ENCODE data around the gene DLG2. TPM values are rescaled to one million over a fixed set of nuclear protein-coding genes. Genes with fewer than 3 reads are reported as not detected.

DLG2 gene
- total RNA-seq, 4 donors from 2014 or later = 2.9 to 30.2 (median 22.6) TPM

DNA sequence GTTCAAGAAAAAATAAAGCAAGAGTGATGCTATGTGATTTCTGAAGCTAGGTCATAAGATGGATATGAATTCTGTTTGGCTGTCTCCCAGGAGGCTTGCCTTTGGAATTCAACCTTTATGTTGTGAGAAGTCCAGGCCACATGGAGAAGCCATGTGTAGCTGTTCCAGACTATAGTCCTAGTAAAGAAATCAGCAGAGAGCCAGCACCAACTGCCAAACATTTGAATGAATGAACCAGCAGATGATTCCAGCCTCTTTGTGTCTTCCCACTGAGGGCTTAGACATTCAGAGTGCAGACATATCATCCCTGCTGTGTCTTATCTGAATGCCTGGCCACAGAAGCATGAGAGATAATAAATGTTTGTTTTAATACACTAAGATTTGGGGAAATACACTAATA lies 1150.6 kb downstream of the DLG2 start:
- no peak for DNase-seq
- Histone ChIP-seq H3K36me3 (no peaks in the 10 kb centered on the region), H3K27ac (no peak overlapping the region), H3K27me3 (no peaks in the 10 kb centered on the region), H3K9me3 (no peaks in the 10 kb centered on the region), H3K4me1 (no peaks in the 10 kb centered on the region), H3K4me3 (no peak overlapping the region)
- intact Hi-C loops (cut with DNase I; ENCODE audit: low total_unique reads) = no loop called here
- TF ChIP-seq CTCF (IDR thresholded peaks at IDR 0.05) (no peak), POLR2A (IDR thresholded peaks at IDR 0.05) (no peak)

DNA sequence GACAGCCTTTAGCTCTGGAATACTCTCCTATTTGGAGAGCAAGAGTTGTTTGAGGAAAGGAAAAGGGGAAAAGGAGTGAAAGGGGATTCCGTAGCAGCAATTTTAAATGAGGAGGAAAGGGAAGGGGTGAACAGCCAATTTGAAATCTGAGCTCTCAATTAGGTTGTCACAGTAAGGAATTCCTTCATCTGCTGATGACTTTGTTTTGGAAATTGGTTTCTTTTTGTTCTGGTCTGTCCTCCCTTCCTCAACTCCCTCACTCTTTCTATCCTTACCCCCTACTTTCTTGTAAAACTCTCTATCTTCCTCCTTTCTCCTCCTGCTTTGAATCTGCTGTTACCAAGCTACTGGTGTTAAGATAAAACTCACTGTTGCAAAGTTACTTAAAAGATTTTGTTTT lies 1155.6 kb downstream of the DLG2 start:
- H3K27ac ChIP-seq = no peak overlapping the region
- no peak overlapping the region for H3K4me3 ChIP-seq
- no peaks in the 10 kb centered on the region for H3K4me1 ChIP-seq
- no peaks in the 10 kb centered on the region for H3K9me3 ChIP-seq
- intact Hi-C loops (cut with DNase I; ENCODE audit: low total_unique reads) = no loop called here
- no peak for DNase-seq
- no peak for TF ChIP-seq CTCF (IDR thresholded peaks at IDR 0.05)
- TF ChIP-seq POLR2A (IDR thresholded peaks at IDR 0.05) = no peak
- no peaks in the 10 kb centered on the region for H3K36me3 ChIP-seq
- H3K27me3 ChIP-seq = no peaks in the 10 kb centered on the region

DNA sequence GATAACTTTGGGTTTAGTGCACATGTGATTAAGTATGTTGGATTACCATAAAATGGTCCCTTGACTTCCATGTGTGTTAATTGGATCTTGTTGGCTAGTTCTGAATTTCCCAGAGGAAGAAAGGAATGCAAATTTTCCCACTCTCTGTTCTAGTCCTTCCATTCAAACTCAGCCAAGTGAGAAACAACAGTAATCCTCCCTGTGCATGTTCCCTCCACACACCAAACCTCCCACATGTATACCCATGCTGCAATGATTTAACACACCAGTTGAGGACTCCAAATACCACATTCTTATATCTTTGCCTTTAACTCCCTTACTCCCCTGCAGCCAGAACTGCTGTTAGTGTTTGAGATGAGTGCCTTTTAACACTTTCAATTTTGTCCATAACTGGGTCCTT lies 1158.9 kb downstream of the DLG2 start:
- H3K4me3 ChIP-seq = no peak overlapping the region
- no peaks in the 10 kb centered on the region for H3K36me3 ChIP-seq
- no peak for DNase-seq
- TF ChIP-seq POLR2A (IDR thresholded peaks at IDR 0.05) (no peak), CTCF (IDR thresholded peaks at IDR 0.05) (no peak)
- intact Hi-C loops (cut with DNase I; ENCODE audit: low total_unique reads) = no loop called here
- H3K27ac ChIP-seq = no peak overlapping the region
- H3K4me1 ChIP-seq = no peaks in the 10 kb centered on the region
- no peaks in the 10 kb centered on the region for H3K27me3 ChIP-seq
- no peaks in the 10 kb centered on the region for H3K9me3 ChIP-seq

DNA sequence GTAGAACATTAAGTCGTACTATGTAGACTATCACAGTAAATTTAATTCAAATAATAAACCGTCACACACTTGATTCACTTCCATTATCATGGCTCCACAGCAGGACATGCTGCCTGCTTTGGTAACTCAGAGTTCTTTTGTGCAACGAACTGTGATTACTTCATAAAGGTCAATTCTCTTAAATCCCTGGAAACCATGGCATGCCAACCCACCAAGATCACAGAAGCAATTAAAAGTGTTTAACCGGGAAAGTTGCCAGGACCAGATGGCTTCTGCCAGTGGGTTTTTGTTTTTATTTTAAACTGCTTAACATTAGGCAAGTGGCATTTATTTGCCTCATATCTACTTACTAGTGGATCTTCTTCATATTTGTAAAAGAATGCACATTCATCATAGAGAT lies 1162.1 kb downstream of the DLG2 start:
- Histone ChIP-seq H3K9me3 (no peaks in the 10 kb centered on the region), H3K4me1 (no peaks in the 10 kb centered on the region), H3K27ac (no peak overlapping the region), H3K4me3 (no peak overlapping the region), H3K36me3 (no peaks in the 10 kb centered on the region), H3K27me3 (no peaks in the 10 kb centered on the region)
- no peak for DNase-seq
- TF ChIP-seq CTCF (IDR thresholded peaks at IDR 0.05) (no peak), POLR2A (IDR thresholded peaks at IDR 0.05) (no peak)
- intact Hi-C loops (cut with DNase I; ENCODE audit: low total_unique reads) = no loop called here

- H3K27me3 ChIP-seq = no peaks in the 10 kb centered on the region
- no peaks in the 10 kb centered on the region for H3K9me3 ChIP-seq
- intact Hi-C loops (cut with DNase I; ENCODE audit: low total_unique reads) = no loop called here
- H3K27ac ChIP-seq = no peak overlapping the region
- no peak for DNase-seq
- no peaks in the 10 kb centered on the region for H3K4me1 ChIP-seq
- TF ChIP-seq POLR2A (IDR thresholded peaks at IDR 0.05) (no peak), CTCF (IDR thresholded peaks at IDR 0.05) (no peak)
- H3K36me3 ChIP-seq = no peaks in the 10 kb centered on the region
- H3K4me3 ChIP-seq = no peak overlapping the region
Measured at GRCh38 chr11:84455691-84456090, 1171.5 kb downstream of the DLG2 start.

All from uterus (tissue), 4 donors.